ENCODE data around the gene RRP7A.

- TF ChIP-seq EZH2 (IDR thresholded peaks at IDR 0.05; ENCODE audit: borderline replicate concordance, low read depth, low read length, severe bottlenecking) (no peak), CTCF (IDR thresholded peaks at IDR 0.05; ENCODE audit: borderline replicate concordance, extremely low read depth, low read length, poor library complexity, severe bottlenecking) (no peak)
Measured at GRCh38 chr22:42500836-42501179, 18.8 kb downstream of the RRP7A start.
